HG03571 (cell line): ENCODE data around the gene KLHL41.
"Not testable (repeated sequence)": the region's sequence is repeated elsewhere in the genome, so short reads cannot be mapped to it uniquely, and the experiment has no call there.

ENCODE experiments used
- ATAC-seq: cut with Tn5 transposase; IDR thresholded peaks from one replicate; pipeline ENCODE4 v1.9.1; 2021; ENCODE audit not compliant: unreplicated experiment

Gene KLHL41

DNA sequence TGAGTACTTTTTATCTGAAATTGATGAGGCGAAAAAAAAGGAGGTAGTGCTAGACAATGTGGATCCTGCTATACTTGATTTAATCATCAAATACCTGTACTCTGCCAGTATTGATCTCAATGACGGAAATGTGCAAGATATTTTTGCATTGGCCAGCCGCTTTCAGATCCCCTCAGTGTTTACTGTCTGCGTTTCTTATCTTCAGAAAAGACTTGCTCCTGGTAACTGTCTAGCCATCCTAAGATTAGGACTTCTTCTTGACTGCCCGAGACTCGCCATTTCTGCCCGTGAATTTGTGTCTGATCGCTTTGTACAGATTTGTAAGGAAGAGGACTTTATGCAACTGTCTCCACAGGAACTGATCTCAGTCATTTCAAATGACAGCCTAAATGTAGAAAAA lies 453 bp downstream of the KLHL41 start:
- no peak for ATAC-seq

GRCh38 chr2:169510496-169510895 lies 994 bp downstream of the KLHL41 start:
- ATAC-seq, result no peak

DNA sequence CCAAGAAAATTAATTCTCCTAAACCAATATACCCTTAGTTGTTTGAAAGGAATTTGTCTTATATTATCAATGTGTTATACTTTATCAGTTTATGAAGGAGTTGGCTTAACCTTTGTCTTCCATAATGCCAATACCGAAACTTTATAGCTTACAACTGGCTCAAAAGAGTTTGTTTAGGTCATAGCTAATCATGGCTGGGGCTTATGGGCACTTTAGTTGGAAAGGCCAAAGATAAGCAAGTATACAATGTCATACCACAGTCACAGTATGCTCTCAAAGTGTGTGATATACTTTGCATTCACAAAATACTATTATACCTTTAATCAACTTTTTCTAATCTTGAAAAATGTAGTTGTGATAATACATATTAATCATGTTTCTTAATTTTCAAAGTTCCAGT lies 2.3 kb downstream of the KLHL41 start:
- no peak for ATAC-seq

GRCh38 chr2:169512525-169512924 lies 3.0 kb downstream of the KLHL41 start:
- ATAC-seq, result no peak

- no peak for ATAC-seq
Observed at GRCh38 chr2:169513094-169513493, 3.6 kb downstream of the KLHL41 start.

DNA sequence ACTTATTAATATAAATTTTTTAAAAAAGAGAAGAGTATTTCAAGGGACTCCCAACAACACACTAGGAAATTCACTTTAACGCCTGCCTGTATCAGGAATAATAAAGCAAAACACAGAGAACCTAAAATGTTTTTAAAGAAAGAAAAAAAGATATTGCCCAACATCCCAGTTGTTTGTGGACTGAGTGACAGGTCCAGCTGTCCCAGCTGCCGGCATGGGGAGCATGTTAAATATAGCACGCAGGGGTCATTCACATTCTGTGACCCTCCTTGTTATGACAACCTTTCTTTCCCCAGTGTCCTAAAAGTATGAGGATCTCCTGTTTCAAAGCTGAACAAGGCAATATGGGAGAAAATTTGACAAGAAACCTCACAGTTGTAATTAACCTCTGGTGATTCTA lies 4.4 kb downstream of the KLHL41 start:
- ATAC-seq, result no peak

GRCh38 chr2:169514758-169515157 lies 5.3 kb downstream of the KLHL41 start:
- ATAC-seq, result not testable (repeated sequence)

- ATAC-seq, result not testable (repeated sequence)
Observed at GRCh38 chr2:169516488-169516995, 7.0 kb downstream of the KLHL41 start.

DNA sequence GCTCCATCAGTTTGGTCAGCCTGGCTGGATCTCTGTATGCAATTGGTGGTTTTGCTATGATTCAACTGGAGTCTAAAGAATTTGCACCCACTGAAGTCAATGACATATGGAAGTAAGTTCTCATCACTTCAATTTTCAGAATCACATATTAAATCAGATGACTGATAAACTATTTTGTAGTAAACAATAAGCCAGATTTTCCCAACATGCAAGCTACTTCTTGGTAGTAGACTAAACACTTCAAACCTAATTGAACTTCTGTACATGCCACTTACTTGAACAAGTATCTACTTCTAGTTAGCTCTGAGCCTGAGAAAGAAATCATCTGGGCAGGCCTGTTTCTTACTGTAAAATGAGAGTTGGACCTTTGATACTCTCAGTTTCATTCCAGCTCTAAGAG lies 11.4 kb downstream of the KLHL41 start:
- no peak for ATAC-seq

- ATAC-seq, result no peak
Observed at GRCh38 chr2:169523681-169524080, 14.2 kb downstream of the KLHL41 start.

DNA sequence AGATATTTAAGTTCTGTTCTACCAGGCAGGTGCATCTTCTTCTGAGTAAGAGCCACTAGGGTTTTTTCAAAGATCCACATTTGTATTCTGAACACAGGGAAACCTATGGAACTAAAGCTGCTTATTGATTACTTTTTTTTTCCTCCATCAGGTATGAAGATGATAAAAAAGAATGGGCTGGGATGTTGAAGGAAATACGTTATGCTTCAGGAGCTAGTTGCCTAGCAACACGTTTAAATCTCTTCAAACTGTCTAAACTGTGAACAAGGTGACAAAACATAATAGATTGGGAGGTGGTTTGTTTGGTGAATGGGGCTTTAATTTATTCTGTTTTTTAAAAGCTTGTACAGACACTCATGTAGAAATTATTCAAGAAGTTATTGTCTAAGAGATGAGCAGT lies 15.9 kb downstream of the KLHL41 start:
- ATAC-seq, result no peak

DNA sequence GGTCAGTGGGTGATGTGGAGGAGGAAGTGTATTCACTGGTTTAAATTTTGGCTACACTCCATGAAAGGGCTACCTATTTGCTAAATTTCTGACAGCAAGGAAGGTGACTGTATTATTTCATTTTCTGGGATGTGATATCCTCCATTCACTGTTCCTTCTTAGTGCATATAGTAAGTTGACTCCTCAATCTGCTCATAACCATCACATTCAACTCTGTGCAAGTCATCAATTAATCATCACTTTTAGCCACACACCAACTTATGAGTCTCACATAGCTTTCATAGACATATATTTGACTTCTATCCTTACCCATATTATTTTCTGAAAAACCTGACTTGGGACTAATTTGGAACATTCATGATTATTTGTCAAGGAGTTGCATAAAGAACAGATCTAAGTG lies 16.9 kb downstream of the KLHL41 start:
- no peak for ATAC-seq

- peak; percentile 87 for ATAC-seq
Observed at GRCh38 chr2:169528271-169528701, 18.8 kb downstream of the KLHL41 start.

DNA sequence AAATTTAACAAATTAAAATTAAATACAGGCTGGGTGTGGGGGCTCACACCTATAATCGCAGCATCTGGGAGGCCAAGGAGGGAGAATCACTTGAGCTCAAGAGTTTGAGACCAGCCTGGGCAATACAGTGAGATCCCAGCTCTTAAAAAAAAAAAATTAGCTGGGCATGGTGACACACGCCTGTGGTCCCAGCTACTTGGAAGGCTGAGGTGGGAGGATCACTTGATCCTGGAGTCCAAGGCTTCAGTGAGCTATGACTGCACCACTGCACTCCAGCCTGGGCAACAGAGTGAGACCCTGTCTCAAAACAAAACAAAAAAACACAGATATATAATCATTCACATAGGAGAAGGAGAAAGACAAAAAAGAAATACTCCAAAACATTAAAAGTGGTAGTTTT lies 30.0 kb downstream of the KLHL41 start:
- not testable (repeated sequence) for ATAC-seq

DNA sequence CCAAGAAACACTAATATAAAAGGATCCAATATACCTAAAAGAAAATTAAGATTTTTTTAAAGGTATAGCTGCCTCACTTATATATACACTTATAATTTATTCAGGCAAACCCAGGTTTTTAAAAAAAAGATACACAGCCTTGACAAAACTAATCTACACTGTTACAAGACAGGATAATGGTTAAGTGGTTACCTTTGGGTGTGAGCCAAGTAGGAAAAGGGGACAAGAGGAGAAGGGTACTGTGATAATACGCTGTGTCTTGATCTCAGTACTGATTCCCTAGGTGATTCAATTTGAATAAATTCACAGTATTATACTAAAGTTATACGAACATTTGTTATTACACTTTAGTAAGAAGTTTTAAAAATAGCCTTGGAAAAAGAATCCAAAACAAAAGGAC lies 30.6 kb downstream of the KLHL41 start:
- no peak for ATAC-seq

DNA sequence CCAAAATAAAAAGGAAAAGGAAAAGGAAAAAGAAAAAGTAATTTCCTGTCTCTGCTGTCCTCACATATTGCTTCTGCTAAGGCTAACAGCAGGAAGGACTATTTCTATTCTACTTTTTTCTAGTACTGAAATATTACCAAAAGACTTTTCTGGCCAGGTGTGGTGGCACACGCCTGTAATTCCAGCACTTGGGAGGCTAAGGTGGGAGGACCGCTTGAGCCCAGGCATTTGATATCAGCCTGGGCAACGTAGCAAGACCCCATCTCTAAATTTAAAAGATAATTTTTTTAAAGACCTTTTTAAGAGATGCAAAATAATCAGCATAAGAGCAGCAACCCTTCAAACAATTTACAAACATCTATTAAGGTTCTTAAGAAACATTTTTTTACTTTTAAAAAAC lies 32.9 kb downstream of the KLHL41 start:
- ATAC-seq, result no peak

DNA sequence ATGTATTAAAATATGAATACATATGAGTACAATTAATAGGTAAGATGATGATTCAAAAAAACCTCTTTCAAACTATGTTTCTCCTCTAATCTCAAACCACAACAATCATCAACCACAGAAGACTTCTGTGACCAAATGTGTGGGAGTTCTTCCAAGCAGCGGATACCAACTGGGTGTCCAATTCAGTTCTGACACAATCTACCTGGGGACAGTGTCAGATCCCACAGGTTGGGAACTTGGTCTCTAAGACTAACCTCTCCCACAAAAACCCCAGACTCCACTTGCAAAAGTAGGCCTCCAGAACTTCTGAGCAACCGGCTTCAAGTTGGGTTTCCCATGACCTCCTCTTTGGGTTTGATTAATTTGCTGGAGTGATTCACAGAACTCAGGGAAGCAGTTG lies 37.3 kb downstream of the KLHL41 start:
- no peak for ATAC-seq

DNA sequence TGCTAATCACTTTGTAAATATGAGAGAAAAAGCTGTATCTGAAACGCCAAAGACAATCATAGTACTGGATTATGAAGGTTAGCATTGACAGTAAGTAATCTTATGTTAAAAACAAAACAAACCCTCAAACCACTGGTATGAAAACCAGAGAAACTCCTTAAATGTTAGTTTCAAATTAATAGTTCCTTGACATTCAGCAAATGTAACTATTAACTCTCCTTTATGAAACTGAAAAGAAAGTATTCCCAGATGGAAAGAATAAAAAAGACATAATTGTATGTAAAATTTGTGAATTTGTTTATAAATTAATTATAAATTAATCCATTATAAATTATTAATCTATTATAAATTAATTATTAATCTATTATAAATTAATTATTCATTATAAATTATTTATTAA lies 51.9 kb downstream of the KLHL41 start:
- ATAC-seq, result no peak

DNA sequence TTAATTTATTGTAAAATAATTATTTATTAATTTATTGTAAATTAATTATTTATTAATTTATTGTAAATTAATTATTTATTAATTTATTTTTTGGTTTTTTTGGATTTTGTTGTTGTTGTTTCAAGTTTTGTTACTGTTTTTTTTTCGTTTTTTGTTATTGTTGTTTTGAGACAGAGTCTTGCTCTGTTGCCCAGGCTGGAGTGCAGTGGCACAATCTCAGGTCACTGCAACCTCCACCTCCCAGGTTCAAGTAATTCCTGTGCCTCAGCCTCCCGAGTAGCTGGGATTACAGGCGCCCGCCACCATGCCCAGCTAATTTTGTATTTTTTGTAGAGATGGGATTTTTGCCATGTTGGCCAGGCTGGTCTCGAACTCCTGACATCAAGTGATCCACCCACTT lies 52.6 kb downstream of the KLHL41 start:
- ATAC-seq, result not testable (repeated sequence)

GRCh38 chr2:169562519-169562918 lies 53.0 kb downstream of the KLHL41 start:
- no peak for ATAC-seq

DNA sequence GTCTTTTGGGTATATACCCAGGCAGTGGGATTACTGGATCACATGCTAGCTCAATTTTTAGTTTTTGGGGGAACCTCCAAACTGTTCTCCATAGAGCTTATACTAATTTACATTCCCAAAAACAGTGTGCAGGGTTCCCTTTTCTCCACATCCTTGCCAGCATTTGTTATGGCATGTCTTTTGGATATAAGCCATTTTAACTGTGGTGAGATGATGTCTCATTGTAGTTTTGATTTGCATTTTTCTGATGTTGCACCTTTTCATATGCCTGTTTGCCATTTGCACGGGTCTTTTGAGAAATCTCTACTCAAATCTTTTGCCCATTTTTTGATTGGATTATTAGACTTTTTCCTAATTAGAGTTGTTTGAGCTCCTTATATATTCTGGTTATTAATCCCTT lies 56.2 kb downstream of the KLHL41 start:
- no peak for ATAC-seq

- ATAC-seq, result no peak
Observed at GRCh38 chr2:169569948-169570347, 60.4 kb downstream of the KLHL41 start.

DNA sequence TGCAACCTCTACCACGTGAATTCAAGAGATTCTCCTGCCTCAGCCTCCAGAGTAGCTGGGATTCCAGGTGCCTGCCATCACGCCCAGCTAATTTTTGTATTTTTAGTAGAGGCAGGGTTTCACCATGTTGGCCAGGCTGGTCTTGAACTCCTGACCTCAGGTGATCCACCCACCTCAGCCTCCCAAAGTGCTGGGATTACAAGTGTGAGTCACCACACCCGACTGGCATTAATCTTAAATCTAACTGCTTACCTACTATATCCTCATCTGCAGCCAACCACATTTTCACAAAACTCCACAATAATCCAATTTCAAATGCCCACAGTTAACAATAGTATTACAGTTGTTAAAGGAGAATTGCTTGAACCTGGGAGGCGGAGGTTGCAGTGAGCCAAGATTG lies 61.2 kb downstream of the KLHL41 start:
- not testable (repeated sequence) for ATAC-seq

- no peak for ATAC-seq
Observed at GRCh38 chr2:169571571-169571970, 62.1 kb downstream of the KLHL41 start.
